A549 (cell line): ENCODE results near the gene SOX13. TPM values are rescaled to one million over a fixed set of nuclear protein-coding genes. Genes with fewer than 3 reads are reported as not detected.

Source experiments
- ATAC-seq, 2 experiments: fragments of 200-7000 bp in 1 of 2; fragments of >200 bp in 1 of 2; cut with Nextera tagmentation in 1 of 2; cut with Tn5 transposase in 1 of 2; 3 replicates each; pipeline versions ENCODE4 v1.8.0 to v1.9.1; 2018 to 2020; ENCODE audit warnings: mild to moderate bottlenecking in 1 of 2, moderate library complexity in 1 of 2
- CTCF ChIA-PET: fragments of 300-600 bp; sonication (Branson Sonifier 250); formaldehyde crosslinking; extraction: SDS; loops from one replicate; lab custom pipeline; 2021; ENCODE audit warnings: antibody characterized with exemption, inconsistent platforms; lab: Yijun Ruan, JAX
- POLR2A ChIA-PET: fragments of 350-600 bp; formaldehyde crosslinking; extraction: SDS; loops from one replicate; lab custom pipeline; 2021; ENCODE audit warnings: antibody characterized with exemption, inconsistent platforms; lab: Yijun Ruan, JAX
- DNase-seq, 2 experiments: peaks; one replicate each; pipeline versions ENCODE4 v3.0.0 to v3.0.0-alpha.2; 2011 to 2016; ENCODE audit warnings: low read depth in 1 of 2, low spot score in 1 of 2
- FAIRE-seq: peaks from 2 replicates; lab custom pipeline; 2011; peaks lifted over from hg19 to GRCh38; lab: Jason Lieb, UNC
- H3K27ac ChIP-seq, 2 experiments: fragments of >200 bp; sonication (Bioruptor Twin); formaldehyde crosslinking; 3 replicates each; pipeline ENCODE4 v1.5.1; 2016 to 2017
- H3K4me1 ChIP-seq: fragments of >200 bp; sonication (Bioruptor Twin); formaldehyde crosslinking; 3 replicates; pipeline ENCODE4 v1.6.1; 2016
- H3K4me2 ChIP-seq: fragments of >200 bp; sonication (Bioruptor Twin); formaldehyde crosslinking; 3 replicates; pipeline ENCODE4 v1.6.1; 2016
- H3K4me3 ChIP-seq: fragments of >200 bp; sonication (Bioruptor Twin); formaldehyde crosslinking; 3 replicates; pipeline ENCODE4 v1.5.1; 2016
- H3K9me3 ChIP-seq: fragments of >200 bp; sonication (Bioruptor Twin); formaldehyde crosslinking; 3 replicates; pipeline ENCODE4 v1.6.1; 2016
- EP300 ChIP-seq, 2 experiments: fragments of >200 bp; sonication (Bioruptor Twin); formaldehyde crosslinking; IDR thresholded peaks; 2 replicates in 1 of 2; 3 replicates in 1 of 2; pipeline ENCODE4 v1.6.1; 2016 to 2017
- ESRRA ChIP-seq: fragments of 150-350 bp; IDR thresholded peaks from 2 replicates; pipeline ENCODE4 v1.6.1; 2014; ENCODE audit warnings: mild to moderate bottlenecking, low read length, borderline replicate concordance
- GATA3 ChIP-seq: IDR thresholded peaks from 2 replicates; pipeline ENCODE4 v1.6.1; 2012; ENCODE audit warnings: borderline replicate concordance
- HEYL ChIP-seq: fragments of 250-450 bp; sonication (Bioruptor Pico); IDR thresholded peaks from 2 replicates; pipeline ENCODE4 v1.8.0; 2021; ENCODE audit warnings: mild to moderate bottlenecking, moderate library complexity
- HOXB13 ChIP-seq: fragments of 250-450 bp; sonication (Bioruptor Pico); IDR thresholded peaks from 2 replicates; pipeline ENCODE4 v1.5.0; 2020; ENCODE audit warnings: low read depth, mild to moderate bottlenecking, moderate library complexity
- HOXB5 ChIP-seq: fragments of 250-450 bp; sonication (Bioruptor Pico); IDR thresholded peaks from 2 replicates; pipeline ENCODE4 v1.5.0; 2020; ENCODE audit warnings: mild to moderate bottlenecking, moderate library complexity
- KDM1A ChIP-seq: fragments of 200-600 bp; sonication (generic); IDR thresholded peaks from 2 replicates; pipeline ENCODE4 v1.6.1; 2016; ENCODE audit warnings: low read depth, mild to moderate bottlenecking
- MAZ ChIP-seq: fragments of 150-350 bp; IDR thresholded peaks from 2 replicates; pipeline ENCODE4 v1.6.1; 2014; ENCODE audit warnings: antibody characterized with exemption, low read depth, low read length, borderline replicate concordance
- NPAS2 ChIP-seq: fragments of 250-450 bp; sonication (Bioruptor Pico); IDR thresholded peaks from 2 replicates; pipeline ENCODE4 v1.8.0; 2022; ENCODE audit warnings: mild to moderate bottlenecking, moderate library complexity, borderline replicate concordance
- POLR2A ChIP-seq: IDR thresholded peaks from 2 replicates; pipeline ENCODE4 v1.6.1; 2012; ENCODE audit warnings: mild to moderate bottlenecking, low read length
- RAD21 ChIP-seq, 2 experiments: fragments of >200 bp in 1 of 2; sonication (Bioruptor Twin) in 1 of 2; formaldehyde crosslinking in 1 of 2; IDR thresholded peaks in 1 of 2; conservative IDR thresholded peaks in 1 of 2; 2 replicates in 1 of 2; 3 replicates in 1 of 2; pipeline ENCODE4 v1.6.1; 2012 to 2018; ENCODE audit warnings: inconsistent platforms in 1 of 2
- RFX5 ChIP-seq: fragments of 450-650 bp; IDR thresholded peaks from 2 replicates; pipeline ENCODE4 v1.7.1; 2014; ENCODE audit warnings: antibody characterized with exemption, mild to moderate bottlenecking, moderate library complexity
- SMC3 ChIP-seq: fragments of >200 bp; sonication (Bioruptor Twin); formaldehyde crosslinking; IDR thresholded peaks from 3 replicates; pipeline ENCODE4 v1.6.1; 2018; ENCODE audit warnings: inconsistent platforms
- TFCP2L1 ChIP-seq: fragments of 250-450 bp; sonication (Bioruptor Pico); IDR thresholded peaks from 2 replicates; pipeline ENCODE4 v1.5.0; 2021; ENCODE audit warnings: mild to moderate bottlenecking
- TP53 ChIP-seq: fragments of 250-450 bp; sonication (Bioruptor Pico); IDR thresholded peaks from 2 replicates; pipeline ENCODE4 v1.5.0; 2021; ENCODE audit warnings: mild to moderate bottlenecking, moderate library complexity
- ZC3H11A ChIP-seq: fragments of 450-650 bp; IDR thresholded peaks from 2 replicates; pipeline ENCODE4 v1.6.1; 2014; ENCODE audit warnings: antibody characterized with exemption, mild to moderate bottlenecking
- WGBS: methylation state at CpG from one replicate; pipeline ENCODE4 v1.1.6; 2017; ENCODE audit errors: missing lambda C conversion rate; 5-methylcytosine and 5-hydroxymethylcytosine counted together
- polyA plus RNA-seq, 4 experiments: library from polyadenylated mRNA; depleted of rRNA in 3 of 4; stranded (reverse); fragments of >200 nt; fragmentation: RNase III in 1 of 4; extraction: RNeasy Plus Mini Kit Qiagen cat#74134 plus additional on column Dnase treatment in 1 of 4; gene quantifications; 2 replicates in 3 of 4; 3 replicates in 1 of 4; pipeline ENCODE4 v1.2.3, GENCODE V29; 2011 to 2017
- TF ChIP-seq, protein P1 (sequence below): fragments of >200 bp; sonication (Bioruptor Twin); formaldehyde crosslinking; IDR thresholded peaks from 3 replicates; pipeline ENCODE4 v1.6.1; 2016
- TF ChIP-seq, protein P2 (sequence below): IDR thresholded peaks from 2 replicates; pipeline ENCODE4 v1.6.1; 2012
- TF ChIP-seq, protein P3 (sequence below): IDR thresholded peaks from 2 replicates; pipeline ENCODE4 v1.6.1; 2012
- TF ChIP-seq, protein P4 (sequence below): fragments of 150-350 bp; IDR thresholded peaks from 2 replicates; pipeline ENCODE4 v1.6.1; 2014; ENCODE audit warnings: low read depth, mild to moderate bottlenecking, low read length
- TF ChIP-seq, protein P5 (sequence below): IDR thresholded peaks from 2 replicates; pipeline ENCODE4 v1.6.1; 2012; ENCODE audit warnings: low read depth, borderline replicate concordance
- TF ChIP-seq, protein P6 (sequence below): fragments of 250-450 bp; sonication (Bioruptor Pico); IDR thresholded peaks from 2 replicates; pipeline ENCODE4 v1.5.0; 2021; ENCODE audit warnings: mild to moderate bottlenecking, moderate library complexity, borderline replicate concordance
- TF ChIP-seq, protein P7 (sequence below): fragments of >200 bp; sonication (Bioruptor Twin); formaldehyde crosslinking; IDR thresholded peaks from 3 replicates; pipeline ENCODE4 v1.5.1; 2016

SOX13 gene
- polyA plus RNA-seq, 2 of the 4 experiments (the other 2 are of a cell fraction) = 6.8 to 9.8 TPM

DNA sequence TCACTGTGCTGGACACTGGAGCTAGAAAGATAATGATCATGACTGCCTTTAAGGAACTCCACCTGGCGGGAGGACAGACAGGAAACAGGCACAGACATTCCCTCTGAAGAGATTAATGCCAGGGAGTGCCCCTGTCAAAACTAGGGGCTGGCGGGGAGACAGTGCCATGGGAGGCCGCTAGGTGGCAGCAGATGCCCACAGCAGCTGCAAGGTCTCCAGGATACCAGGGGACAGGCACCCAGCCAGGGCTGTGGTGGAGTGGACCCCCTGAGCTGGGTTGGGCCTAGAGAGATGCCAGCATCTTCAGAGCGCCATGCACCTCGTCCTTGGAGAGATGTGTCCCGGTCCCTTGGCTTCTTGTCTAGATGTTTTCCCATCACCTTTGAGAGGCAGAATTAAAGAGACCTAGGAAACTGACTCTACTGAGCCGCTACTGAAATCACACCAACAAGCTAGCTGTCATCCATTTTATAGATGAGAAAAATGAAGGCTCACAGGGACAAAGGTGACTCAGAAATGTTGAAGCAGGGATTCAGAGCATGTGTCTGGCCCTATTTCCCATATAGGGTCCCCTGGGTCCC is 89.7 kb downstream of the SOX13 start:
- Histone ChIP-seq H3K27ac (no peak overlapping the region), H3K4me2 (no peak overlapping the region)

DNA sequence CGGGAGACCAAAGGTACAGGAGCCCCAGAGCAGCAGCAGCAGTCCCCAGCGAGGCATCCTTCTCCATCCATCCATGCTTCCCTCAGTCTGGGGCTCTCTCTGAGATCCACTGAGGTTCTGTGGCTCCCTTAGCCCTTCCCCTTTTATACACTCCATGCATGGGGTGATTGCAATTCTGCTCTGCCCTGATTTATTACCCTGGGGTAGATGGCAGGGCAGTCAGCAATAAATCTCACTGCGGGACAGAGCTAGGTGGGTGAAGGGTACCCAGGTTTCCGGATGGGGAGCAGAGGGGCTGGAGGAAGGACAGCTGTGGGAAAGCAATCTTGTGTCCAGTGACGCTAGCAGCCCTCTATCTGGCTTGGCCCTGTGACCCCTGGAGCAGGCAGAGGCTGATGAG is 93.3 kb downstream of the SOX13 start, which contains the start of gene REN:
TSS of gene REN (minus strand) at position 119 of the 400 bp plus-strand sequence. CDS start at position 75, 44 bp downstream.
- 63% methylated on average over 5 of the region's 5 CpGs for WGBS
- Histone ChIP-seq H3K4me1 (no peaks in the 10 kb centered on the region), H3K4me3 (no peak within 1 kb of the TSS), H3K9me3 (peaks cover 20% of the 10 kb centered on the region), H3K27ac (no peak within 1 kb of the TSS), H3K4me2 (no peak within 1 kb of the TSS)
- POLR2A ChIA-PET = no interaction called here
- no peak for ATAC-seq
- FAIRE-seq = no peak
- no peak for DNase-seq
- TF ChIP-seq, protein P1, sequence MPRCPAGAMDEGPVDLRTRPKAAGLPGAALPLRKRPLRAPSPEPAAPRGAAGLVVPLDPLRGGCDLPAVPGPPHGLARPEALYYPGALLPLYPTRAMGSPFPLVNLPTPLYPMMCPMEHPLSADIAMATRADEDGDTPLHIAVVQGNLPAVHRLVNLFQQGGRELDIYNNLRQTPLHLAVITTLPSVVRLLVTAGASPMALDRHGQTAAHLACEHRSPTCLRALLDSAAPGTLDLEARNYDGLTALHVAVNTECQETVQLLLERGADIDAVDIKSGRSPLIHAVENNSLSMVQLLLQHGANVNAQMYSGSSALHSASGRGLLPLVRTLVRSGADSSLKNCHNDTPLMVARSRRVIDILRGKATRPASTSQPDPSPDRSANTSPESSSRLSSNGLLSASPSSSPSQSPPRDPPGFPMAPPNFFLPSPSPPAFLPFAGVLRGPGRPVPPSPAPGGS = no peak
- TF ChIP-seq KDM1A = no peak
- TF ChIP-seq TP53 (CRISPR knock-in tag) = no peak
- TF ChIP-seq ZC3H11A = no peak
- no peak for TF ChIP-seq TFCP2L1
- no peak for TF ChIP-seq RAD21 (conservative IDR thresholded peaks at IDR 0.05 in 1 of 2, IDR thresholded peaks at IDR 0.05 in 1 of 2)
- TF ChIP-seq, protein P2, sequence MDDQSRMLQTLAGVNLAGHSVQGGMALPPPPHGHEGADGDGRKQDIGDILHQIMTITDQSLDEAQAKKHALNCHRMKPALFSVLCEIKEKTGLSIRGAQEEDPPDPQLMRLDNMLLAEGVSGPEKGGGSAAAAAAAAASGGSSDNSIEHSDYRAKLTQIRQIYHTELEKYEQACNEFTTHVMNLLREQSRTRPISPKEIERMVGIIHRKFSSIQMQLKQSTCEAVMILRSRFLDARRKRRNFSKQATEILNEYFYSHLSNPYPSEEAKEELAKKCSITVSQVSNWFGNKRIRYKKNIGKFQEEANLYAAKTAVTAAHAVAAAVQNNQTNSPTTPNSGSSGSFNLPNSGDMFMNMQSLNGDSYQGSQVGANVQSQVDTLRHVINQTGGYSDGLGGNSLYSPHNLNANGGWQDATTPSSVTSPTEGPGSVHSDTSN = no peak
- TF ChIP-seq, protein P3, sequence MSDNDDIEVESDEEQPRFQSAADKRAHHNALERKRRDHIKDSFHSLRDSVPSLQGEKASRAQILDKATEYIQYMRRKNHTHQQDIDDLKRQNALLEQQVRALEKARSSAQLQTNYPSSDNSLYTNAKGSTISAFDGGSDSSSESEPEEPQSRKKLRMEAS = no peak
- TF ChIP-seq NPAS2 (CRISPR knock-in tag) = no peak
- TF ChIP-seq, protein P4, sequence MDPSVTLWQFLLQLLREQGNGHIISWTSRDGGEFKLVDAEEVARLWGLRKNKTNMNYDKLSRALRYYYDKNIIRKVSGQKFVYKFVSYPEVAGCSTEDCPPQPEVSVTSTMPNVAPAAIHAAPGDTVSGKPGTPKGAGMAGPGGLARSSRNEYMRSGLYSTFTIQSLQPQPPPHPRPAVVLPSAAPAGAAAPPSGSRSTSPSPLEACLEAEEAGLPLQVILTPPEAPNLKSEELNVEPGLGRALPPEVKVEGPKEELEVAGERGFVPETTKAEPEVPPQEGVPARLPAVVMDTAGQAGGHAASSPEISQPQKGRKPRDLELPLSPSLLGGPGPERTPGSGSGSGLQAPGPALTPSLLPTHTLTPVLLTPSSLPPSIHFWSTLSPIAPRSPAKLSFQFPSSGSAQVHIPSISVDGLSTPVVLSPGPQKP = no peak
- TF ChIP-seq ESRRA = no peak
- TF ChIP-seq, protein P5, sequence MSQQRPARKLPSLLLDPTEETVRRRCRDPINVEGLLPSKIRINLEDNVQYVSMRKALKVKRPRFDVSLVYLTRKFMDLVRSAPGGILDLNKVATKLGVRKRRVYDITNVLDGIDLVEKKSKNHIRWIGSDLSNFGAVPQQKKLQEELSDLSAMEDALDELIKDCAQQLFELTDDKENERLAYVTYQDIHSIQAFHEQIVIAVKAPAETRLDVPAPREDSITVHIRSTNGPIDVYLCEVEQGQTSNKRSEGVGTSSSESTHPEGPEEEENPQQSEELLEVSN = no peak
- TF ChIP-seq POLR2A = no peak
- TF ChIP-seq, protein P6, sequence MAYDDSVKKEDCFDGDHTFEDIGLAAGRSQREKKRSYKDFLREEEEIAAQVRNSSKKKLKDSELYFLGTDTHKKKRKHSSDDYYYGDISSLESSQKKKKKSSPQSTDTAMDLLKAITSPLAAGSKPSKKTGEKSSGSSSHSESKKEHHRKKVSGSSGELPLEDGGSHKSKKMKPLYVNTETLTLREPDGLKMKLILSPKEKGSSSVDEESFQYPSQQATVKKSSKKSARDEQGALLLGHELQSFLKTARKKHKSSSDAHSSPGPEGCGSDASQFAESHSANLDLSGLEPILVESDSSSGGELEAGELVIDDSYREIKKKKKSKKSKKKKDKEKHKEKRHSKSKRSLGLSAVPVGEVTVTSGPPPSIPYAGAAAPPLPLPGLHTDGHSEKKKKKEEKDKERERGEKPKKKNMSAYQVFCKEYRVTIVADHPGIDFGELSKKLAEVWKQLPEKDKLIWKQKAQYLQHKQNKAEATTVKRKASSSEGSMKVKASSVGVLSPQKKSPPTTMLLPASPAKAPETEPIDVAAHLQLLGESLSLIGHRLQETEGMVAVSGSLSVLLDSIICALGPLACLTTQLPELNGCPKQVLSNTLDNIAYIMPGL (CRISPR knock-in tag) = no peak
- TF ChIP-seq GATA3 = no peak
- TF ChIP-seq HEYL (CRISPR knock-in tag) = no peak
- CTCF ChIA-PET = interaction anchor here (1.0 to 16.3 kb wide), 13 partner anchors 11 to 337 kb away, joined by 3 to 314 read pairs (median 6); partner anchors contain the start of genes GOLT1A, KISS1 and PLEKHA6

More for the DNA sequence above, 89.7 kb downstream of the SOX13 start:
- TF ChIP-seq, protein P7, sequence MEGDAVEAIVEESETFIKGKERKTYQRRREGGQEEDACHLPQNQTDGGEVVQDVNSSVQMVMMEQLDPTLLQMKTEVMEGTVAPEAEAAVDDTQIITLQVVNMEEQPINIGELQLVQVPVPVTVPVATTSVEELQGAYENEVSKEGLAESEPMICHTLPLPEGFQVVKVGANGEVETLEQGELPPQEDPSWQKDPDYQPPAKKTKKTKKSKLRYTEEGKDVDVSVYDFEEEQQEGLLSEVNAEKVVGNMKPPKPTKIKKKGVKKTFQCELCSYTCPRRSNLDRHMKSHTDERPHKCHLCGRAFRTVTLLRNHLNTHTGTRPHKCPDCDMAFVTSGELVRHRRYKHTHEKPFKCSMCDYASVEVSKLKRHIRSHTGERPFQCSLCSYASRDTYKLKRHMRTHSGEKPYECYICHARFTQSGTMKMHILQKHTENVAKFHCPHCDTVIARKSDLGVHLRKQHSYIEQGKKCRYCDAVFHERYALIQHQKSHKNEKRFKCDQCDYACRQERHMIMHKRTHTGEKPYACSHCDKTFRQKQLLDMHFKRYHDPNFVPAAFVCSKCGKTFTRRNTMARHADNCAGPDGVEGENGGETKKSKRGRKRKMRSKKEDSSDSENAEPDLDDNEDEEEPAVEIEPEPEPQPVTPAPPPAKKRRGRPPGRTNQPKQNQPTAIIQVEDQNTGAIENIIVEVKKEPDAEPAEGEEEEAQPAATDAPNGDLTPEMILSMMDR = peak; percentile 98
- TF ChIP-seq RFX5 = no peak
- TF ChIP-seq, protein P5 = no peak
- no peak for TF ChIP-seq EP300 (IDR thresholded peaks at IDR 0.05)
- TF ChIP-seq MAZ = no peak
- no peak for TF ChIP-seq HOXB13
- peak; percentile 91 for TF ChIP-seq SMC3
- peak; percentile 97 for TF ChIP-seq RAD21 (conservative IDR thresholded peaks at IDR 0.05 in 1 of 2, IDR thresholded peaks at IDR 0.05 in 1 of 2)
- TF ChIP-seq HOXB5 (CRISPR knock-in tag) = 0 out of 2 replicates have a peak, but pooled peaks have one; percentile 36
- TF ChIP-seq GATA3 = no peak
- POLR2A ChIA-PET = interaction anchor here (0.7 kb wide), 1 partner anchor 835 kb away, joined by 5 read pairs; no protein-coding TSS in a partner anchor
- Histone ChIP-seq H3K4me1 (no peaks in the 10 kb centered on the region), H3K9me3 (no peaks in the 10 kb centered on the region), H3K4me3 (no peak overlapping the region)
- CTCF ChIA-PET = interaction anchor here (0.5 to 16.3 kb wide), 88 partner anchors 10 to 989 kb away, joined by 3 to 314 read pairs (median 5); partner anchors contain the start of genes ETNK2, GOLT1A, KISS1 and PLEKHA6
- FAIRE-seq (no peak), ATAC-seq (peak; percentile 89 to 98), DNase-seq (peak; percentile 77 to 85)
- 12% methylated on average over 7 of the region's 7 CpGs for WGBS
